AG04450 (cell line): ENCODE data around the gene VPREB1. TPM values are rescaled to one million over a fixed set of nuclear protein-coding genes. Genes with fewer than 3 reads are reported as not detected.

Source experiments
- CTCF ChIA-PET: fragments of 300-600, 350-600 bp; formaldehyde crosslinking; extraction: SDS; loops from one replicate; lab custom pipeline; 2022; ENCODE audit warnings: antibody characterized with exemption, inconsistent platforms; lab: Charles Lee
- POLR2A ChIA-PET: fragments of 350-600 bp; formaldehyde crosslinking; extraction: SDS; loops from one replicate; lab custom pipeline; 2021; ENCODE audit warnings: antibody characterized with exemption, inconsistent platforms; lab: Yijun Ruan, JAX
- DNase-seq: peaks from one replicate; pipeline ENCODE4 v3.0.0-alpha.2; 2011; ENCODE audit warnings: low read depth, low spot score
- H3K27ac ChIP-seq: one replicate; pipeline ENCODE4 v1.5.1; 2012; ENCODE audit warnings: low read depth, low read length, control low read depth
- H3K27me3 ChIP-seq: one replicate; pipeline ENCODE4 v1.6.0; 2012; ENCODE audit warnings: low read length; ENCODE audit not compliant: control insufficient read depth, insufficient read depth
- H3K4me3 ChIP-seq: 2 replicates; pipeline ENCODE4 v1.5.1; 2011; ENCODE audit warnings: mild to moderate bottlenecking, low read depth, low read length, control low read depth
- H3K9me3 ChIP-seq: 2 replicates; pipeline ENCODE4 v1.5.1; 2012; ENCODE audit warnings: low read length; ENCODE audit not compliant: control insufficient read depth, insufficient read depth
- CTCF ChIP-seq: IDR thresholded peaks from 2 replicates; pipeline ENCODE4 v1.5.1; 2011; ENCODE audit warnings: low read depth, low read length, control low read depth, inconsistent platforms
- polyA plus RNA-seq: library from polyadenylated mRNA; depleted of rRNA; stranded (reverse); fragments of >200 nt; gene quantifications from 2 replicates; pipeline ENCODE4 v1.2.3, GENCODE V29; 2011

Gene VPREB1
- polyA plus RNA-seq, 1 experiment, result not detected

- CTCF ChIA-PET, result interaction anchor here (1.4 kb wide), 1 partner anchor 44 kb away, joined by 3 read pairs; no protein-coding TSS in a partner anchor
- Histone ChIP-seq H3K27ac (no peak overlapping the region), H3K4me3 (no peak overlapping the region), H3K27me3 (peaks cover 10% of the 10 kb centered on the region), H3K9me3 (no peaks in the 10 kb centered on the region)
- no peak for TF ChIP-seq CTCF
- no peak for DNase-seq
- POLR2A ChIA-PET, result no interaction called here
These were observed 5.2 kb upstream of the VPREB1 start for GRCh38 chr22:22239311-22239939.

- Histone ChIP-seq H3K27ac (no peak overlapping the region), H3K9me3 (no peaks in the 10 kb centered on the region), H3K27me3 (peaks cover 14% of the 10 kb centered on the region), H3K4me3 (no peak overlapping the region)
- no peak for TF ChIP-seq CTCF
- POLR2A ChIA-PET, result no interaction called here
- DNase-seq, result no peak
- CTCF ChIA-PET, result no interaction called here
These were observed 3.1 kb upstream of the VPREB1 start for GRCh38 chr22:22241554-22241898.

GRCh38 chr22:22242488-22242887, 2.1 kb upstream of the VPREB1 start:
- POLR2A ChIA-PET, result no interaction called here
- Histone ChIP-seq H3K27ac (no peak overlapping the region), H3K9me3 (no peaks in the 10 kb centered on the region), H3K27me3 (peaks cover 14% of the 10 kb centered on the region), H3K4me3 (no peak overlapping the region)
- CTCF ChIA-PET, result no interaction called here
- no peak for TF ChIP-seq CTCF
- no peak for DNase-seq

- Histone ChIP-seq H3K4me3 (no peak overlapping the region), H3K9me3 (no peaks in the 10 kb centered on the region), H3K27ac (no peak overlapping the region), H3K27me3 (peaks cover 16% of the 10 kb centered on the region)
- DNase-seq, result no peak
- ChIA-PET CTCF (no interaction called here), POLR2A (no interaction called here)
- TF ChIP-seq CTCF, result no peak
These were observed 1.4 kb upstream of the VPREB1 start for GRCh38 chr22:22243033-22243680.

- DNase-seq, result no peak
- no peak for TF ChIP-seq CTCF
- ChIA-PET CTCF (no interaction called here), POLR2A (no interaction called here)
- no peaks in the 10 kb centered on the region for H3K9me3 ChIP-seq
- peaks cover 13% of the 10 kb centered on the region for H3K27me3 ChIP-seq
- no peak overlapping the region for H3K4me3 ChIP-seq
- no peak overlapping the region for H3K27ac ChIP-seq
These were observed 797 bp downstream of the VPREB1 start for GRCh38 chr22:22245256-22245909.
